WTC11 (cell line): Measurements from ENCODE around the gene PTP4A2. TPM values are rescaled to one million over a fixed set of nuclear protein-coding genes. Genes with fewer than 3 reads are reported as not detected.

Experiments
- ATF1 ChIP-seq: sonication (generic); formaldehyde crosslinking; IDR thresholded peaks from 2 replicates; pipeline ENCODE4 v1.8.1; 2023; ENCODE audit warnings: mild to moderate bottlenecking, moderate library complexity, missing genetic modification reagents
- ATF2 ChIP-seq: sonication (generic); formaldehyde crosslinking; IDR thresholded peaks from 2 replicates; pipeline ENCODE4 v1.8.1; 2022; ENCODE audit warnings: low read depth, missing genetic modification reagents, borderline replicate concordance
- ATF3 ChIP-seq: sonication (generic); formaldehyde crosslinking; conservative IDR thresholded peaks from 2 replicates; pipeline ENCODE4 v1.8.1; 2022; ENCODE audit warnings: mild to moderate bottlenecking, missing genetic modification reagents
- ATF6 ChIP-seq: sonication (generic); formaldehyde crosslinking; IDR thresholded peaks from 2 replicates; pipeline ENCODE4 v1.8.1; 2023; ENCODE audit warnings: mild to moderate bottlenecking, missing genetic modification reagents
- CREB1 ChIP-seq: sonication (generic); formaldehyde crosslinking; IDR thresholded peaks from 2 replicates; pipeline ENCODE4 v1.8.0; 2023; ENCODE audit warnings: mild to moderate bottlenecking, missing genetic modification reagents
- CTCF ChIP-seq: fragments of 200-600 bp; IDR thresholded peaks from 2 replicates; pipeline ENCODE4 v1.8.0; 2022; ENCODE audit warnings: antibody characterized with exemption
- FOXJ3 ChIP-seq: sonication (generic); formaldehyde crosslinking; IDR thresholded peaks from 2 replicates; pipeline ENCODE4 v1.9.0; 2021; ENCODE audit warnings: missing genetic modification reagents, mild to moderate bottlenecking, borderline replicate concordance
- FOXK1 ChIP-seq: sonication (generic); formaldehyde crosslinking; IDR thresholded peaks from 2 replicates; pipeline ENCODE4 v1.8.0; 2022; ENCODE audit warnings: mild to moderate bottlenecking, moderate library complexity, missing genetic modification reagents
- FOXP1 ChIP-seq: sonication (generic); formaldehyde crosslinking; IDR thresholded peaks from 2 replicates; pipeline ENCODE4 v1.8.0; 2022; ENCODE audit warnings: missing genetic modification reagents, mild to moderate bottlenecking, moderate library complexity, borderline replicate concordance
- GABPB1 ChIP-seq: sonication (generic); formaldehyde crosslinking; IDR thresholded peaks from 2 replicates; pipeline ENCODE4 v1.8.1; 2023; ENCODE audit warnings: mild to moderate bottlenecking, missing genetic modification reagents
- HMGA2 ChIP-seq: fragments of 250-450 bp; sonication (Bioruptor Pico); IDR thresholded peaks from 2 replicates; pipeline ENCODE4 v1.4.0; 2021; ENCODE audit warnings: mild to moderate bottlenecking, moderate library complexity
- MLX ChIP-seq: sonication (generic); formaldehyde crosslinking; IDR thresholded peaks from 2 replicates; pipeline ENCODE4 v1.8.1; 2023; ENCODE audit warnings: mild to moderate bottlenecking, missing genetic modification reagents, moderate library complexity
- NFATC4 ChIP-seq: fragments of 250-450 bp; sonication (Bioruptor Pico); IDR thresholded peaks from 2 replicates; pipeline ENCODE4 v1.9.0; 2021; ENCODE audit warnings: mild to moderate bottlenecking
- PRRX2 ChIP-seq: fragments of 250-450 bp; sonication (Bioruptor Pico); IDR thresholded peaks from 2 replicates; pipeline ENCODE4 v1.8.0; 2021; ENCODE audit warnings: mild to moderate bottlenecking
- STAT6 ChIP-seq: sonication (generic); formaldehyde crosslinking; conservative IDR thresholded peaks from 2 replicates; pipeline ENCODE4 v1.8.1; 2023; ENCODE audit warnings: mild to moderate bottlenecking, low read depth, missing genetic modification reagents, moderate library complexity
- TEAD1 ChIP-seq: sonication (generic); formaldehyde crosslinking; IDR thresholded peaks from 2 replicates; pipeline ENCODE4 v1.8.0; 2022; ENCODE audit warnings: mild to moderate bottlenecking, missing genetic modification reagents
- ZBTB21 ChIP-seq: sonication (generic); formaldehyde crosslinking; IDR thresholded peaks from 2 replicates; pipeline ENCODE4 v1.8.1; 2023; ENCODE audit warnings: mild to moderate bottlenecking, missing genetic modification reagents, borderline replicate concordance
- ZNF138 ChIP-seq: sonication (generic); formaldehyde crosslinking; conservative IDR thresholded peaks from 2 replicates; pipeline ENCODE4 v1.8.1; 2022; ENCODE audit warnings: mild to moderate bottlenecking, moderate library complexity, missing genetic modification reagents
- ZNF317 ChIP-seq: sonication (generic); formaldehyde crosslinking; IDR thresholded peaks from 2 replicates; pipeline ENCODE4 v1.8.1; 2023; ENCODE audit warnings: low read depth, mild to moderate bottlenecking, moderate library complexity, missing genetic modification reagents, borderline replicate concordance
- ZNF512 ChIP-seq: sonication (generic); formaldehyde crosslinking; IDR thresholded peaks from 2 replicates; pipeline ENCODE4 v1.8.1; 2022; ENCODE audit warnings: missing genetic modification reagents, borderline replicate concordance
- ZNF671 ChIP-seq: fragments of 250-450 bp; sonication (Bioruptor Pico); IDR thresholded peaks from 2 replicates; pipeline ENCODE4 v1.8.0; 2021; ENCODE audit warnings: mild to moderate bottlenecking
- ZSCAN18 ChIP-seq: fragments of 250-450 bp; sonication (Bioruptor Pico); IDR thresholded peaks from 2 replicates; pipeline ENCODE4 v2.1.2; 2022; ENCODE audit warnings: mild to moderate bottlenecking, moderate library complexity
- total RNA-seq: library from RNA; stranded (reverse); gene quantifications from 3 replicates; pipeline ENCODE4 v1.2.3, GENCODE V29; 2021

The PTP4A2 gene
- total RNA-seq, 1 experiment from 2014 or later, result 172 TPM

GRCh38 chr1:31938184-31938975 is at the start of gene PTP4A2 (continued):
- no peak for TF ChIP-seq STAT6 (CRISPR knock-in tag)
- TF ChIP-seq FOXP1 (CRISPR knock-in tag), result peak; percentile 100
- peak; percentile 97 for TF ChIP-seq ATF2 (CRISPR knock-in tag)
- TF ChIP-seq HMGA2 (CRISPR knock-in tag), result no peak
- TF ChIP-seq ATF3 (CRISPR knock-in tag), result peak; percentile 90
- peak; percentile 88 for TF ChIP-seq ZNF317 (CRISPR knock-in tag)
- peak; percentile 100 for TF ChIP-seq TEAD1 (CRISPR knock-in tag)
- peak; percentile 97 for TF ChIP-seq MLX (CRISPR knock-in tag)
- TF ChIP-seq FOXK1 (CRISPR knock-in tag), result peak; percentile 99
- TF ChIP-seq ATF1 (CRISPR knock-in tag), result peak; percentile 99
- peak; percentile 94 for TF ChIP-seq ATF6 (CRISPR knock-in tag)
- TF ChIP-seq CREB1 (CRISPR knock-in tag), result peak; percentile 100
- TF ChIP-seq ZNF671 (CRISPR knock-in tag), result no peak
- peak; percentile 97 for TF ChIP-seq FOXJ3 (CRISPR knock-in tag)
- TF ChIP-seq CTCF, result no peak
- no peak for TF ChIP-seq ZNF512
- no peak for TF ChIP-seq ZSCAN18 (CRISPR knock-in tag)
- TF ChIP-seq NFATC4 (CRISPR knock-in tag), result no peak
- no peak for TF ChIP-seq ZBTB21 (CRISPR knock-in tag)
- peak; percentile 75; the same call in 1 of the 2 replicates for TF ChIP-seq GABPB1 (CRISPR knock-in tag)
- TF ChIP-seq ZNF138 (CRISPR knock-in tag), result no peak
- no peak for TF ChIP-seq PRRX2 (CRISPR knock-in tag)
